NCI-H1694 (cell line): ENCODE results near the gene PEPD.

Source experiments
- DNase-seq: peaks from one replicate; lab custom pipeline; 2025; lab: John Stamatoyannopoulos, UW

The PEPD gene

GRCh38 chr19:33511346-33511745 lies 10.2 kb downstream of the PEPD start:
- DNase-seq = no peak

GRCh38 chr19:33510462-33511194 lies 11.0 kb downstream of the PEPD start:
- DNase-seq = no peak

DNA sequence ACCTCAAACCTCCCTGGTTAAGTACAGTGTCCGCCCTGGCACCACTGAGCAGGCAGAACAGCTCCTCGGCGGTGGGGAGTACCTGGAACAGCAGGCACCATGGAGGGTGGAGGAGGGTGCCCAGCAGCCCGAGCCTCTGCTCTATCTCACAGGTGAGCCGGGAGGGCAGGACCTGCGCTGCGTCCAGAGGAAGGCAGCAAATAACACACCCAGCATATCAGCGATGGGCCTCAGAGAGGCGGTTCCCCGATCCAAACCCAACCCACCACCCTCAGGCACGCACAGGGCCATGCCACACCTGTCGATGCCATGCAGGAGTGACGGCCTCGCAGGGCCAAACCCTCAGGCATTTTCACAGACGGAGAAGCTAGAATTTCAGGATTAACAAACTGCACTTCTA lies 11.8 kb downstream of the PEPD start:
- no peak for DNase-seq

DNA sequence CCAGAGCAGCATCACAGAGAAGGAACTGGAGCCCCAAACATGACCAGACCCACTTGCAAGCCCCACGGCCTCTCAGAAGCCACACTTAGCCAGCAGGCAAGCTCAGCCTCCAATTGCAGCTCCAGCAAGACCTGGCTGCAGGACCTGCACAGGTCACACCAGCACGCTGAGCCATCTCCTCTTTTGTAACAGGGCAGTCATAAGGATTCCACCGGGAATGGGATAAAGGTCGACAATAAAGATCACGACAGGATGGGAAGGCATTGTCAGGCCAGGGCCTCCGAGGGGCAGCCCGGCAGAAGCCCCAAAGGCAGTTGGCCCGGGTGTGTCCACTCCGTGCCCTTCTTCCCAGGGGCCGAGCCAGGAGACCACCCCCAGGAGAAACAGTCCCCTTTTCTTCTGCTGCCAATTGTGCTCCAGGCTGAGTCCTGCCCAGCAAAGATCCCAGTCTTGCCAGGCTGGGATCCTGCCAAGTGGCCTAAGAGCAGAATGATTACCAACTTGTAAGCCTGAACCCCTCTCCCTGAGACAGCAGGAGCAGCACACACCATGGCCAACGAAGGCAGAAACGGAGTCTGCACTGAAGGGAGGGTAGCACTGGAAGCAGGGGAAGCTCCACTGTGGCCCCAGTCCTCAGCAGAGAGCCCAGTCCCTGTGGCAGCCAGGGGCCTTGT lies 12.5 kb downstream of the PEPD start:
- no peak for DNase-seq

DNA sequence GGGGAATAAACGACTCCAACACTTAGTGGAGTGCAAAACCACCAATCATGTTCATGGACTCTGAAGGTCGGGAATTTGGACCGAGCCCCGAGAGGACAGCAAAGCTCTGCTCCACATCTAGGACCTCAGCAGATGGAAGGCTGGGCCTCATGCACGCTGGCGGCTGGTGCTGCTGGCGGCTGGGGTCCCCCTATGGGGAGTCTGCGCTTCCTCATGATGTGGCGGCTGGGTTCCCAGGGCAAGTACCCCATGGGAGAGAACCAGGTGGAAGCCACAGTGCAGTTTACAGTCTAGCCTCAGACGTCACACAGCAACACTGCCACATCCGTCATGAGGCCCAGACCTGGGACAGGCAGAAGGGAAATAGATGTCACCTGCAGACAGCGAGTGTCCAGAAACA lies 13.2 kb downstream of the PEPD start:
- no peak for DNase-seq

DNA sequence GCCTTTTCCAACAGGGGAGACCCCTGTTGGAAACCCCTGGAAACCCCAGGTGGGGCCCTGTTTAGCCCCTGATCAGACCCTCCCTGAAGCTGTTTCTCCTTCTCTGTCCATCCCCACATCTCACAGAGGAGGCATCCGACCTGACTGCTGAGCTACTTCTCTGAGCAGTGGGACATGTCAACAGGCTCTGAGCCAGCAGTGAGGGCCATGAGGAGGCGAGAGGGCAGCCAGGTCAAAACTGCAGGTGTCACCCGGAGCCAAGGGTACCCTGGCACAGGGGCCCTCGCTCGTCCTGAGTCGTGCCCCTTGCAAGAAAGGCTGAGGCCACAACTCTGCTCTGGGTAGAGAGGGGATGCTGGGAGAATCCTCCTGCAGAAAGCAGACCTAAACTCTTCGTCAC lies 13.6 kb downstream of the PEPD start:
- no peak for DNase-seq

GRCh38 chr19:33507021-33507956 lies 14.3 kb downstream of the PEPD start:
- DNase-seq = no peak

DNA sequence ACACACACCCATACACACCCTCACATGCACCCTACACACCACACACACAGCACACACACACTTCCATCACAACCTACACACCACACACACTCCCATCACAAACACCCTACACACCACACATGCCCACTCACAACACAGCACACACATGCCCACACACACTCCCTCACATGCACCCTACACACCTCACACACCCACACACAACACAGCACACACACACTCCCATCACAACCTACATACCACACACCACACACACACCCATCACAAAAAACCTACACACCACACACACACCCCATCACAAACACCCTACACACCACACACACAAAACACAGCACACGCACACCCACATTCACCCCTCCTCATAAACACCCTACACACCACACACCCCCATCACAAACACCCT lies 15.1 kb downstream of the PEPD start:
- DNase-seq = no peak

GRCh38 chr19:33505823-33506222 lies 15.8 kb downstream of the PEPD start:
- DNase-seq = no peak

DNA sequence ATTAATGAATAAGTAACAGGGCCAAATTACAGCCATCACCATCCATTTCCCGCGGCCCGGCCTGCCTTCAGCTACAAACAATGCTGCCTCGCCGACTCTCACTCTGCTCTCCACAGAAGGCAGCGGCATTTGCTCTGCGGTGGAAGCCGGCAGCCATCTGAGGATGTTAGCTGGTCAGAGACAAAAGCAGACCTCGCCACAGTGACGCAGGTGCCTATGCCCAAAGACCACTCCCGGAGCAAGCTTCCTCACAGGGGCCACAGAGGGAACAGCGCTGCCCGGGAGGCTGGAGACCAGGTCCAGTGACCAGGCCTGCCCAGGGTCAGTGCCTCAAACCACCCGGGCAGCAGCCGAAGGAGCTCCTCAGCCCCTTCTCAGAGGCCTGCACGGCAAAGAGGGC lies 16.4 kb downstream of the PEPD start:
- DNase-seq = no peak

GRCh38 chr19:33504058-33504444 lies 17.5 kb downstream of the PEPD start:
- no peak for DNase-seq

DNA sequence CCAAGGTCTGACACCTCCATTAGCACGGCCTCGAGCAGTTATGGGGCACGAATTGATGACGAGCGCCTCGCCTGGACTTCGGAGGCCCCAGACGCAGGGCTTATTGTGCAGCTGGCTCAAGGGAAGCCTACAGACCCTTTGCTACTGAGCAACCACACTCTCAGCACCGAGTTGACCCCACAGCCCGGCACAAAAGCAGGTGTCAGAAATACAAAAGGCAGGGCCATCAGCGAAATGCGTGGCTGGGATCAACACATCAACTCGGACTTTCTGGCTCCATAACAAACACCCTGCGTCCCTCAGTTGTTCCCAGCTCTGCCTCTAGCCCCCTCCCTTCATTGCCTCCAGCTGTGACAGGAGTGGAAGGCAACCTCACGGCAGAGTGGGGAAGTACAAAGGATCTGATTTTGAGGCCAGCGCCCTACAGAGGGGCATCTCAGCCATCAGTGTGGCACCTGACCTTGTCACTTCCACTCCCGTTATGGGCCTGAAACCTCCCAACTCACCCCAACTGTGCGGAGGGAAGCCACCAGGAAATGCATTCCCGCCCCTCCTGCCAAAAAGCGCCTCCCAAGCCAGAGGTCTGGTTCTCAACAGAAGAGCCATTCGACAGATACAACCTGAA lies 18.0 kb downstream of the PEPD start:
- DNase-seq = no peak

GRCh38 chr19:33503030-33503429 lies 18.6 kb downstream of the PEPD start:
- DNase-seq = no peak

DNA sequence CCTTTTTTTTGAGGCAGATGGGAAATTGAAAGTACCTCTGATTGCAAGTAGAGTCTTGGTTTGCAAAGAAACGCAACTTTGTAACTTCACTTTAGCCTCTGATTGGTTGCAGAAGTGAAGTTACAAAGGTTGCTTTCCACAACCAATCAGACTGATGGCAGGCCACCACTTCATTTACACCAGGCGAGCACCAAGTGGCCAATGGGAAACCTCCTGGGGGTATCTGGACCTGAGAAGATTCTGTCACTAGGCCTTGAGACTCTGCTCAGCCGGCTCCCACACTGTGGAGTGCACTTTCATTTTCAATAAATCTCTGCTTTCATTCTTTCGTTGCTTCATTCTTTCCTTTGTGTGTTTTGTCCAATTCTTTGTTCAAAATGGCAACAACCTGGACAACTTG lies 19.1 kb downstream of the PEPD start:
- DNase-seq = no peak

GRCh38 chr19:33501693-33502356 lies 19.8 kb downstream of the PEPD start:
- peak; percentile 65 for DNase-seq

DNA sequence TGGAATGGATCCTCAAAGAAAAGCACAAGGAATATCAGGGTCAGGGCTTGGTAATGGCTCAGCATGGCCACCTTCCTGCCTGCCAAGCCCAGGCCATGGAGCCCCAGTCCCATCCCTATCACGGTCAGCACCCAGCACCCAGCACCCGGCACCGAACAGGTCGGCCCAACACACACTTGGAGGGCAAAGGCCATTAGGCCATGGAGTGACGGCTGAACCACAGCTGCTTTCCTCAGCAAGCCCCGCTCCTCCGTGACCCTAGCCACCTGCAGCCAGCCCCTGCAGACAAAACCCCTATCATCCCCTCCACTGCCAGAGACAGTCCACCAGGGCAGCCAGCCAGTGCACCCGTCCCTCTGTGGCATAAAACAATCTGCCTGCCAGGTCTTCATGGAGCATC lies 20.6 kb downstream of the PEPD start:
- no peak for DNase-seq

DNA sequence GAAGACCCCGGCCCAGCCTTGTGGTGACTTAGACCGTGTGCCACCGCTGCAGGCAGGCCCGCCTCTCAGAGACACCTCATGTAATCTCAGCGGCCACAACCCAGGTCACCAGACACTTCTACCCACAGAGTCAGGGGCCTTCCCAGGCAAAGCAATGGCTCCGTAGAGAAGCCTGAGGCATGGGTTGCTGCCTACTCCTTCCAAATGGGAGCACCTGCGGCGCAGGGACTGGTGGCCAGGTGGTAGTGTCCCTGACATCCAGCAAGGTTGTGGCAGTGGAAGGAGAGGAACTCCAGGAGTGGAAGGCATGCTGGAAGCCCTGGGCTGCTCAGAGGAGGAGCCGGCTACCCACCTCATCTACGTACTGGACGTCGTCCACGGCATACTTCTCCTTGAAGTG lies 21.0 kb downstream of the PEPD start:
- DNase-seq = no peak

DNA sequence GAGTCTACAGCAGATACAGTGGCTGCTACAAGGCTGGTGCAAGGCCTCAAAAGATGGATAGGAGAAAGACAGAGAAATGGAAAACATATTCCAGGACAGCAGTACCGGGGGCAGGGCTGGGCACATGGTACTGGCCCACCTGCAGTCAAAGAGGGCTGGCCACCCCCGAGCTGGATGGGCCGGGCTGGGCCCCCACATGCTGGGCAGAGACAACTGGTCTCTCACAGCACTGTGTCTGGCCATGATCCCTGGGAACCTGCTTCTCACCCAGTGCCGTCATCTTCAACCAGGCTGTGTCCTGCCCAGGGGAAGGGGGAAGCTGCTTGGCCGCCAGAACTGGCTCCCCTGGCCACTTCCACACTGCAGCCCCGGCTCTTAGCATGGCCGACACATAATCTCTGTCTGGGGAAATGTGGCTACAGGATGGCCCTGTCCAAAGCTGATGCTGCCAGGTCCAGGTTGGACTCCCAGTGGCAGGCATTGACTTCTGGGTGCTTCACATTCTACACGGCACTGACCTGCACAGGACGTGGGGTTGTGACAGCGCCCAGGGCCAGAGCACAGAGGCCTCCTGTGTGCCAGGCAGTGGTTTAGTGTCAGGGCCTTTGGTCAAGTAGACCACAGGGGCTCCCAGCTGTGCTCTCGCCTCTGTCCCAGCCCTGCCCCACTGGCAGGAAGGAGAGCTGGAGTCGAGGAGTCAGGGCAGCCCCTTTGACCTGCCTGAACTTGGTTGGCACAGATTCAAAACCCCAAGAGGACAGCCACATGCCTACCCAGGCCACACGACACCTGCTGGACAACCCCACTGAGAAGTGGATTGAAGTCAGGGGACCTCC lies 21.7 kb downstream of the PEPD start:
- DNase-seq = no peak

- no peak for DNase-seq
Observed at GRCh38 chr19:33499248-33499647, 22.3 kb downstream of the PEPD start.

DNA sequence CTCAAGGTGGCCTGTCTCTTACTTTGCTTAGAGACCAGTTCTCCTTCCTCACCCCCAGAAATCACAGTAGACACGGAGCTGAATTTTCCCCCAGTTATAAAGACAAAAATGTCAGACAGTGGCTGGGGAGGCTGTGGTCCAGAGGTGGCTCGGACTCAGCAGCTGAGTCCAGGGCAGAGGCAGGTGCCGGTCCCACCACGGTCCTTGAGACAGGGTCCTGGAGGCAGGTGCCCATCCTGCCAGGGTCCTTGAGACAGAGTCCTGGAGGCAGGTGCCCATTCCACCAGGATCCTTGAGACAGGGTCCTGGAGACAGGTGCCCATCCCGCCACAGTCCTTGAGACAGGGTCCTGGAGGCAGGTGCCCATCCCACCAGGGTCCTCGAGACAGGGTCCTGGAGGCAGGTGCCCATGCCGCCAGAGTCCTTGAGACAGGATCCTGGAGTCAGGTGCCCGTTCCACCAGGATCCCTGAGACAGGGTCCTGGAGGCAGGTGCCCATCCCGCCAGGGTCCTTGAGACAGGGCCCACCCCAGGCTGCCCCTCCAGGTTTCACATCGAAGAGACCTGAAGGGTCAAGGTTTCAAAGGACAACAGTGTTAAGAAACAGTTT lies 23.1 kb downstream of the PEPD start:
- DNase-seq = no peak
